ENCODE data around the gene CCDC88C. TPM values are rescaled to one million over a fixed set of nuclear protein-coding genes. Genes with fewer than 3 reads are reported as not detected.

Gene CCDC88C
- total RNA-seq, 2 experiments from 2014 or later: 73.0 to 74.7 TPM

DNA sequence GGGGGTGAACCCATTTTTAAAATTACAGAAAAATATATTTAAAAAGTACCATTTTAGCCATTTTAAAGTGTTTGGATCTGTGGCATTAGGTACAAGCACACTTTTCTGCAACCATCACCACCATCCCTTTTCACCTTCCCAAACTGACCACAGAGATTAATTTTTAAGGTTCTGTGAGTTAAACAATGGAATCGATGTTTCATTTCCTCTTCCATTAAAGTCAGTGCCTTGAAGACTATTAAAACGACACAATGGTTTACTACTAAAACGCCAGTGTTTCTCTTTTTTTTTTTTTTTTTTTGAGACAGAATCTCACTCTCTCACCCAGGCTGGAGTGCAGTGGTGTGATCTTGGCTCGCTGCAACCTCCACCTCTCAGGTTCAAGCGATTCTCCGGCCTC lies 95.0 kb downstream of the CCDC88C start:
- ChIA-PET POLR2A (interaction anchor here (0.9 to 3.4 kb wide), 4 partner anchors 28 to 95 kb away, joined by 3 to 38 read pairs (median 16); partner anchors contain the start of gene CCDC88C), CTCF (interaction anchor here (0.9 to 5.1 kb wide), 20 partner anchors 9 to 551 kb away, joined by 3 to 99 read pairs (median 10); partner anchors contain the start of gene CCDC88C)
- peaks cover 56% of the 10 kb centered on the region for H3K36me3 Mint-ChIP-seq
- H3K4me1 Mint-ChIP-seq (ENCODE audit: low read depth): peaks cover 71% of the 10 kb centered on the region
- intact Hi-C loops (cut with micrococcal nuclease): loop anchor here (1.0 to 5.0 kb wide), 5 partner anchors 56 to 550 kb away; no protein-coding TSS in a partner anchor
- peak overlapping the region; percentile 99 for H3K27ac Mint-ChIP-seq
- no peaks in the 10 kb centered on the region for H3K9me3 Mint-ChIP-seq
- H3K27me3 Mint-ChIP-seq: no peaks in the 10 kb centered on the region
- H3K4me3 Mint-ChIP-seq: no peak overlapping the region
- DNase-seq: no peak

DNA sequence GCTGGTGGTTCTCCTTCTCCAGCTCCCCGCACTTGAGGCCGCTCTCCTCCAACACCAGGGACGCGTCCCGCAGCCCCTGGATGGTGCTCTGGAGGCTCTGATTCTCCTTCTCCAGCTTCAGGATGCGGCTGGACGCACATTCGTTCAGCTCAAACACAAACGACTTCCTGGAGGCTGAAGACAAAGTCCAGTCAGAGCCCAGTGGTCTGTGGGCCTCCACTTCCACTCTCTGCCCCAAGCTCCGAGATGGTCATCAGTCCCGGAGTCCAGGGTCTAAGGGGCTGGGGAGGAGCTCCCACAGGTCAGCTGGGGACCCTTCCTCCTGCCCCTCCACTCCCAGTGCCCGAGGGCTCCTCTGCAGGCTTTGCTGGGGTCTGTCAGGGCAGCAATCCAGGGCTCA lies 96.5 kb downstream of the CCDC88C start:
- no peak overlapping the region for H3K4me3 Mint-ChIP-seq
- DNase-seq: no peak
- intact Hi-C loops (cut with micrococcal nuclease): loop anchor here (5.0 kb wide), 2 partner anchors 251 to 551 kb away; no protein-coding TSS in a partner anchor
- no peaks in the 10 kb centered on the region for H3K9me3 Mint-ChIP-seq
- POLR2A ChIA-PET: no interaction called here
- peaks cover 75% of the 10 kb centered on the region for H3K4me1 Mint-ChIP-seq (ENCODE audit: low read depth)
- H3K27ac Mint-ChIP-seq: peak overlapping the region; percentile 38
- CTCF ChIA-PET: interaction anchor here (0.6 to 1.2 kb wide), 5 partner anchors 11 to 214 kb away, joined by 3 to 5 read pairs (median 3); no protein-coding TSS in a partner anchor
- H3K27me3 Mint-ChIP-seq: no peaks in the 10 kb centered on the region
- H3K36me3 Mint-ChIP-seq: peaks cover 59% of the 10 kb centered on the region

DNA sequence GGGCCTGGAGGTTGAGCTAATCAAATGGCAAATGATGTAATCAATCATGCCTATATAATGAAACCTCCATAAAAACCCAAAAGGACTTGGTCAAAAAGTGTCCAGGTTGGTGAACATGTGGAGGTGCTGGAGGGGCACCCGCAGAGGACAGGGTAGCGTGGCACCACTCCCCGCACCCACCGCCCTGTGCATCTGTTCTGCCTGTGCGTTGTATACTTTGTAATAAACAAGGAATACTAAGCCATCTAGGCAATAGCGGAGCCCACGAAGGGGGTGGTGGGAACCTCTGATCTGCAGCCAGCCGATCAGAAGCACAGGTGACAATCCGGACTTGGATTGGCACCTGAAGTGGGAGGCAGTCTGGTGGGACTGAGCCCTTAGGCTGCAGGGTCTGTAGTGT lies 97.4 kb downstream of the CCDC88C start:
- intact Hi-C loops (cut with micrococcal nuclease): loop anchor here (5.0 kb wide), 2 partner anchors 252 to 552 kb away; no protein-coding TSS in a partner anchor
- Mint-ChIP-seq H3K4me1 (ENCODE audit: low read depth) (peaks cover 75% of the 10 kb centered on the region), H3K36me3 (peaks cover 63% of the 10 kb centered on the region), H3K9me3 (no peaks in the 10 kb centered on the region), H3K4me3 (no peak overlapping the region), H3K27me3 (no peaks in the 10 kb centered on the region), H3K27ac (peak overlapping the region; percentile 42)
- ChIA-PET POLR2A (no interaction called here), CTCF (interaction anchor here (0.6 to 1.7 kb wide), 3 partner anchors 58 to 213 kb away, joined by 3 to 5 read pairs (median 3); no protein-coding TSS in a partner anchor)
- DNase-seq: no peak

DNA sequence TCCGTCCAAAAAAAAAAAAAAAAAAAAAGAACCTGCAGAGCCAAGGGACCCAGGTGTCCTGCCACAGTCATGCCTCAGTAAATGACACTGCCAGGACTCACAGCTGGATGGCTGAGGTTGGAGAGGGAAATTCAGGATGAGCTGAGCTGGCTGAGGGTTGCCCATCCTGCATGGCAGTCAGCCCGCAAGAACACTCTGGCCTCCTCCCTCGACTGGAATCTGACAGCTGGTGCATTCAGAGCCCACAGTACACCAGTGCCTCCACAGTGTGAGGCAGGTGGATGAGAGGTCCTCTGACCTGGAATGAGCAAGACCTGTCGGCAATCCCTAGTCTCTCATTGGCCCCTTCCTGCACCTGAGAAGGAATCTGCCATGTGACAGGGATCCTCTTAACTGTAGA lies 98.7 kb downstream of the CCDC88C start:
- H3K9me3 Mint-ChIP-seq: no peaks in the 10 kb centered on the region
- no peak for DNase-seq
- H3K36me3 Mint-ChIP-seq: peaks cover 58% of the 10 kb centered on the region
- H3K27me3 Mint-ChIP-seq: no peaks in the 10 kb centered on the region
- ChIA-PET CTCF (interaction anchor here (1.0 to 2.1 kb wide), 3 partner anchors 23 to 99 kb away, joined by 3 to 13 read pairs (median 5); partner anchors contain the start of gene CCDC88C), POLR2A (no interaction called here)
- peak overlapping the region; percentile 64 for H3K27ac Mint-ChIP-seq
- intact Hi-C loops (cut with micrococcal nuclease): loop anchor here (1.0 to 5.0 kb wide), 3 partner anchors 91 to 257 kb away; partner anchors contain the start of genes PPP4R3A and RPS6KA5
- peaks cover 75% of the 10 kb centered on the region for H3K4me1 Mint-ChIP-seq (ENCODE audit: low read depth)
- no peak overlapping the region for H3K4me3 Mint-ChIP-seq

DNA sequence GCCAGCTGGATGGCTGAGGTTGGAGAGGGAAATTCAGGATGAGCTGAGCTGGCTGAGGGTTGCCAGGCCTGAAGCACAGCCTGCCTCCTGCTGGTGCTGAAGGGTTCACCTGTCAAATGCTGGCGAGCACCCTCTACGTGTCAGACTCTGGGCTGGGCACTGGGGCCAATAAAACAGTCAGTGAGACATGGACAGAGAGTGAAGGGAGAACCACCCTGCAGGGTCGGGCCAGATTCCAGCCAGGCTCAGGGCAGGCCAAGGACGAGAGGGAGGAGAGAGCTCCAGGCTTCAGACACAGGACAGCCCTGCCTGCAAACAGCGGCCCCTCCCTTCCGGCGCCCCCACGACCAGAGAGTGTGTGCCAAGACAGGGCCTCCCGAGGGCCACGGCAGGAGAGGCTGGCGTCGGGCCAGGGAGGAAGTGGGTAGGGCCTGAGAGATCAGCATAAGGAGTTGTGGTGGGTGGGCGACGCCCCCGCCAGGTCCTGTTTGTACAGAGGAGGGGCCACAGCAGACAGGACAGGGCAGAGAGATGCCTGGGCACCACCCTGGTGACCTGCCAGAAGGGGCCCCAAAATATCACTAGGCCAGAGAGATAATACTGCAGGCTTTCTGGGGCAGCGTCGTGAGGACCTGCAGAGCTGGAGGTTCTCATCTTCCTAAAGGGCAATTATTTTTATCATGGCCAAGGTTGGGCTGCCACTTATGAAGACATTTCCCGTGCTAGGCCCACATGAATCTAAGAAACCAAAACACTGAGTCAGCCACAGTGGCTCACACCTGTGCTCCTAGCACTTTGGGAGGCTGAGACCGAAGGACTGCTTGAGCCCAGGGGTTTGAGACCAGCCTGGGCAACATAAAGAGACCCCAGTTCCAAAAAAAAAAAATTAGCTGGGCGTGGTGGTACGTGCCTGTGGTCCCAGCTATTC lies 100.0 kb downstream of the CCDC88C start:
- ChIA-PET POLR2A (interaction anchor here (0.6 to 1.4 kb wide), 5 partner anchors 15 to 95 kb away, joined by 3 to 4 read pairs (median 3); no protein-coding TSS in a partner anchor), CTCF (interaction anchor here (0.5 to 2.8 kb wide), 13 partner anchors 9 to 412 kb away, joined by 3 to 15 read pairs (median 4); partner anchors contain the start of gene CCDC88C)
- Mint-ChIP-seq H3K27ac (peak overlapping the region; percentile 94), H3K9me3 (no peaks in the 10 kb centered on the region), H3K4me1 (ENCODE audit: low read depth) (peaks cover 78% of the 10 kb centered on the region), H3K4me3 (peak overlapping the region; percentile 60), H3K36me3 (peaks cover 64% of the 10 kb centered on the region), H3K27me3 (no peaks in the 10 kb centered on the region)
- intact Hi-C loops (cut with micrococcal nuclease): loop anchor here (1.0 to 5.0 kb wide), 4 partner anchors 71 to 255 kb away; partner anchors contain the start of genes PPP4R3A and RPS6KA5
- peak; percentile 92 for DNase-seq

DNA sequence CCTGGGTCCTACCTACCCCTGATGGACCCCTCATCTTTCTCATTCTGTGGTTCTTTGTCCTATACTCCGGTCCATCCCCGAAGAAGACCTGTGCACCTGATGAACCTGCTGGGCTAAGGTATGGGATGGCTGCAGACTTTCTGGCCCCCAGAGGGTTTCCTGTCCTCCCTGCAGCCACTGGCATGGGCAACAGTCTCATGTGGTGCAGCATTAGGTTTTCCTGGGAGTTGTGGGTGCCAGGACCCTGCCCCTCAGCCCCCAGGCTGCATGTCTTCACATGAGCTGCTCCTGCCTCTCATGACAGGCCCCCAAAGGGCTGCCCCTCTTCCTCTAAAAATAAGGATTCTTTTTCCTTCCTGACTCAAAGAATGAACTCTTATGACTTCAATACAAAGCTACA lies 100.9 kb downstream of the CCDC88C start:
- H3K27ac Mint-ChIP-seq: peak overlapping the region; percentile 94
- H3K9me3 Mint-ChIP-seq: no peaks in the 10 kb centered on the region
- peaks cover 74% of the 10 kb centered on the region for H3K4me1 Mint-ChIP-seq (ENCODE audit: low read depth)
- peaks cover 62% of the 10 kb centered on the region for H3K36me3 Mint-ChIP-seq
- H3K27me3 Mint-ChIP-seq: no peaks in the 10 kb centered on the region
- intact Hi-C loops (cut with micrococcal nuclease): loop anchor here (1.0 to 5.0 kb wide), 7 partner anchors 8 to 254 kb away; partner anchors contain the start of genes PPP4R3A and RPS6KA5
- no peak for DNase-seq
- peak overlapping the region; percentile 60 for H3K4me3 Mint-ChIP-seq
- ChIA-PET CTCF (interaction anchor here (1.0 to 2.8 kb wide), 10 partner anchors 10 to 411 kb away, joined by 3 to 15 read pairs (median 5); partner anchors contain the start of gene CCDC88C), POLR2A (interaction anchor here (0.6 kb wide), 1 partner anchor 96 kb away, joined by 3 read pairs; no protein-coding TSS in a partner anchor)

DNA sequence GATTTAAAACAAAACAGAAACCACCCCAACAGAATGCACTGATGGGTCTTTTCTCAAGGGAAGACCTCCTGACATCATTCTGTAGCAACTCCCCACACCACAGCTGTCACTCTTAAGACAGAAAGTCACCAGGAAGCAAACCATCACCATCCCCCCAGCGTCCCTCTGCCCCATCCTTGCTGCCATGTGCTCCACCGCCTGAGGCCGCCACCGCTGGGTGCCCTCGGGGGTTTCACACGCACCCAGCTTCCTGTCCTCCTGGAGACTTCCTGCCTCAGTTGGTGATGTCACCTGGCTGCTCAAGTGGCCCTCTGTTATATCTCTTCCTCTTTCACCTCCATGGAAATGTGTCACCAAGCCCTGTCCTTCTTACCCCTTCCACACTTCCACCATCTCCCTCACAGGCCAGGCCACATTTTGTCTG lies 101.8 kb downstream of the CCDC88C start:
- DNase-seq: peak; percentile 95
- Mint-ChIP-seq H3K36me3 (peaks cover 66% of the 10 kb centered on the region), H3K4me1 (ENCODE audit: low read depth) (peaks cover 81% of the 10 kb centered on the region), H3K27ac (peak overlapping the region; percentile 94), H3K27me3 (no peaks in the 10 kb centered on the region), H3K9me3 (no peaks in the 10 kb centered on the region), H3K4me3 (peak overlapping the region; percentile 65)
- CTCF ChIA-PET: interaction anchor here (0.8 to 2.8 kb wide), 7 partner anchors 8 to 139 kb away, joined by 3 to 15 read pairs (median 4); partner anchors contain the start of gene CCDC88C
- POLR2A ChIA-PET: interaction anchor here (0.9 kb wide), 1 partner anchor 13 kb away, joined by 3 read pairs; no protein-coding TSS in a partner anchor
- intact Hi-C loops (cut with micrococcal nuclease): loop anchor here (1.0 to 5.0 kb wide), 6 partner anchors 8 to 254 kb away; partner anchors contain the start of genes PPP4R3A and RPS6KA5

DNA sequence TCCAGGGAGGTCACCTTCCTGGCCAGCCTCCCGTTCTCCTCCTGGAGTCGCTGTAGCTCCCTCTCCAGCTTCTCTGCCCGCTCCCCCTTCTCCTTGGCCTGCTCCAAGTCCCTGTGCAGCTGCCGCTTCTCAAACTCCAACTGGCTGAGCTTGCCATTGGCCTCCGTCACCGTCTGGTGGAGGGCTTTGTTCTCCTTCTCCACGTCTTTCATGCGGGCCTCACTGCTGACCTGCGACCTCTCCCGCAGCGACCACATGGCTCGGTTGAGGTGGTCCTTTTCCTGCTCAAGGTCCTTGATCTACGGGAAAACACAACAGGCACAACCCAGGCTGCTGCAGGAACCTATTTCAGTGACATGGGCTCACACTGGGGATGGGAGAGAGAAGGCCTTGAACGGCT lies 103.8 kb downstream of the CCDC88C start:
- Mint-ChIP-seq H3K36me3 (peaks cover 62% of the 10 kb centered on the region), H3K4me1 (ENCODE audit: low read depth) (peaks cover 76% of the 10 kb centered on the region), H3K27me3 (no peaks in the 10 kb centered on the region), H3K9me3 (no peaks in the 10 kb centered on the region), H3K4me3 (no peak overlapping the region), H3K27ac (peak overlapping the region; percentile 47)
- ChIA-PET POLR2A (no interaction called here), CTCF (interaction anchor here (2.3 to 2.6 kb wide), 2 partner anchors 9 to 114 kb away, joined by 6 to 10 read pairs; no protein-coding TSS in a partner anchor)
- no peak for DNase-seq
- intact Hi-C loops (cut with micrococcal nuclease): no loop called here

DNA sequence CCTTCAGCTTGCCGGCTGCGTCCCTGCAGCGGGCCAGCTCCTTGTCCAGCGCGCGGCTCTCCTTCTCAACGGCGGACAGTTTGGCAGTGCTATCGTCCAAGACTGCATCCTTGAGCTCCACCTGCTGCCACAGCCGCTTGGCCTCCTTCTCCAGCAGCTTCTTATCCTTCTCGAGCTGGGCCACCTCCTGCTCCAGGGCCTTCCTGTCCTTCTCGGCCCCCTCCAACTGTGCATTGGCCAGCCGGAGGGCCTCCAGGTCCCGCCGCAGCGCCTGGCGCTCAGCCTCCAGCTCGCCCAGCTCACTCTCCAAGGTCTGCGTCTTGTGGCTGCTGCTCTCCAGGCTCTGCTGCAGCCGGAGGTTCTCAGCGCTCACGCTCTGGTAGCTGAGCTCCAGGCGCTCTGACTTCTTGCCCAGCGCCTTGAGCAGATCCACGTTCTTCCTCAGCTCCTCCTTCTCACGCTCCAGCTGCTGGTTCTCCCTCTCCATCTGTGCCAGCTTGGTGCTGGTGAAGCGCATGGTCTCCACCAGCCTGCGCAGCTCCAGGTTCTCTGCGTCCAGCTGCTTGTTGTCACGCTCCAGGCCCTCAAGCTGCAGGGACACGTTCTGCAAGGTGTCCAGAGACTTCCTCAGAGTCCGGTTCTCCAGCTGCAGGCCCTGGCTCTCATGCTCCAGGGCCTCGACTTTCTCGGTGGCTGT lies 104.3 kb downstream of the CCDC88C start:
- Mint-ChIP-seq H3K4me1 (ENCODE audit: low read depth) (peaks cover 73% of the 10 kb centered on the region), H3K27ac (peak overlapping the region; percentile 61), H3K4me3 (peak overlapping the region; percentile 33), H3K27me3 (no peaks in the 10 kb centered on the region), H3K9me3 (no peaks in the 10 kb centered on the region), H3K36me3 (peaks cover 64% of the 10 kb centered on the region)
- CTCF ChIA-PET: interaction anchor here (2.3 to 2.6 kb wide), 2 partner anchors 10 to 114 kb away, joined by 6 to 10 read pairs; no protein-coding TSS in a partner anchor
- POLR2A ChIA-PET: no interaction called here
- DNase-seq: no peak
- intact Hi-C loops (cut with micrococcal nuclease): no loop called here

DNA sequence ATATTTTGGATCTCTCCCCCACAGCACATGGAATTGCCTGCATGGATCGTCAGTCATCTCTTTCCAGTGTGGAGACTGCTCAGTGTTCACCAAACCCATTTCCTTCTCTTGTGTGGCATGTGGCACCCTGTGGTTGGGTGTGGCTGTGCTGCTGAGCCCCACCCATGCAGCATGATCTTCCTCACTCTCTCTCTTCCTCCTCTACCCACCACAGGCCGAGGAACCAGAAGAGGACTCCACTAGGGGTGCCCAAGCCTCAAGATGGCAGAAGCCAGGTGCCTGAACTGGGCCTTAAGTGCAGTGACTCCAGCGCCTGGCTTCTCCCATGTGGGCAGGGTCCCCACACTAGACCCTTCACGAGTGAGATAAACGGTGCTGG lies 106.3 kb downstream of the CCDC88C start:
- H3K9me3 Mint-ChIP-seq: no peaks in the 10 kb centered on the region
- peak overlapping the region; percentile 51 for H3K4me3 Mint-ChIP-seq
- DNase-seq: peak; percentile 76
- H3K4me1 Mint-ChIP-seq (ENCODE audit: low read depth): peaks cover 54% of the 10 kb centered on the region
- intact Hi-C loops (cut with micrococcal nuclease): no loop called here
- CTCF ChIA-PET: interaction anchor here (1.6 kb wide), 1 partner anchor 107 kb away, joined by 6 read pairs; the partner anchor contains the start of gene CCDC88C
- H3K27me3 Mint-ChIP-seq: no peaks in the 10 kb centered on the region
- H3K27ac Mint-ChIP-seq: peak overlapping the region; percentile 88
- peaks cover 72% of the 10 kb centered on the region for H3K36me3 Mint-ChIP-seq
- POLR2A ChIA-PET: interaction anchor here (0.7 to 0.8 kb wide), 2 partner anchors 64 to 84 kb away, joined by 3 to 4 read pairs; no protein-coding TSS in a partner anchor

All from activated CD4-positive, alpha-beta memory T cell treated with anti-CD3 and anti-CD28 coated beads for 36 hours (primary cell).